Left lung (tissue), 10 donors: Measurements from ENCODE around the gene PRAC2. TPM values are rescaled to one million over a fixed set of nuclear protein-coding genes. Genes with fewer than 3 reads are reported as not detected.

Source experiments
- ATAC-seq: fragments of 200-7000 bp; cut with Tn5 transposase; one replicate; pipeline ENCODE4 v1.9.1; 2020; ENCODE audit warnings: moderate library complexity
- DNase-seq, 4 donors: peaks; one replicate each; pipeline ENCODE4 v3.0.0-alpha.2; 2013 to 2020
- H3K27ac ChIP-seq, 2 donors: fragments of 200-600 bp; sonication (generic) in 1 of 2; one replicate each; pipeline versions ENCODE4 v1.5.0 to v1.8.0; 2020 to 2021
- H3K27me3 ChIP-seq, 2 donors: fragments of 200-600 bp; sonication (generic) in 1 of 2; one replicate each; pipeline versions ENCODE4 v1.5.0 to v1.8.0; 2020 to 2021
- H3K36me3 ChIP-seq, 2 donors: fragments of 200-600 bp; sonication (generic) in 1 of 2; one replicate each; pipeline versions ENCODE4 v1.5.0 to v1.8.0; 2020 to 2021
- H3K4me1 ChIP-seq, 2 donors: fragments of 200-600 bp; one replicate each; pipeline ENCODE4 v1.8.0; 2021
- H3K4me3 ChIP-seq, 2 donors: fragments of 200-600 bp; sonication (generic) in 1 of 2; one replicate each; pipeline versions ENCODE4 v1.5.0 to v1.8.0; 2020 to 2021; ENCODE audit warnings: mild to moderate bottlenecking in 1 of 2
- H3K9me3 ChIP-seq, 2 donors: fragments of 200-600 bp; sonication (generic) in 1 of 2; one replicate each; pipeline versions ENCODE4 v1.5.0 to v1.8.0; 2020 to 2021
- CTCF ChIP-seq, 2 donors: fragments of 200-600 bp; sonication (generic) in 1 of 2; IDR thresholded peaks; one replicate each; pipeline versions ENCODE4 v1.5.0 to v1.8.0; 2021; ENCODE audit warnings: antibody characterized with exemption in 2 of 2
- intact Hi-C, 2 donors: fragments of 100-400 bp; cut with DNase I; formaldehyde crosslinking; loops; one replicate each; pipeline versions ENCODE4 v1.11.2 to v1.14.2; 2022
- polyA plus RNA-seq, 6 donors: library from polyadenylated mRNA; unstranded; fragments of 120-200 nt; gene quantifications; one replicate each; pipeline ENCODE4 v1.2.1, GENCODE V29; 2013; ENCODE audit not compliant: insufficient read length in 6 of 6
- total RNA-seq, 2 donors: library from RNA; stranded (reverse); fragmentation: NEBNext Ultra II Directional; extraction: Animal tissue kit (Norgen Biotek cat#: 25700); gene quantifications; one replicate each; pipeline ENCODE4 v1.2.1, GENCODE V29; 2021
- donor health status: DM: no; HTN: yes; CAD: no.
- donor health status: DM: no; HTN: no; CAD: no.

Gene PRAC2
- total and polyA plus RNA-seq, 8 donors, result not detected

DNA sequence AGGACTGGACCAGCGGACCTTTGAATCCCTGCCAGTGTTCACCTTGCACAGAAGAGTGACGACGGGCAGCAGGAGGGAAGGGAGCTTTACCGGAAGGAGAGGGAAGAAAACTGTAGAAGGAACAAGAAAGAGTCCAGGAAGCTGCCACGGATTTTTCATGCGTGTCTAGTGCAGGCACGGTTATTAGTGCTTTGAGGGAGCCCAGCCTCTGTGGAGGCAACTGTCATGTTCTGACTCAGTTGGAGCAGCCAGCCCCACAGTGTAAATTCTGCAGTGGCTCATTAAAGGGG is 12.0 kb downstream of the PRAC2 start:
- H3K27ac ChIP-seq, result no peak overlapping the region
- ATAC-seq (no peak), DNase-seq (no peak)
- no peaks in the 10 kb centered on the region for H3K9me3 ChIP-seq
- H3K36me3 ChIP-seq, result no peaks in the 10 kb centered on the region
- no peak overlapping the region for H3K4me3 ChIP-seq
- intact Hi-C loops, result no loop called here
- H3K4me1 ChIP-seq, result no peaks in the 10 kb centered on the region
- H3K27me3 ChIP-seq, result peaks cover 98 to 100% of the 10 kb centered on the region in 2 donors
- TF ChIP-seq CTCF (IDR thresholded peaks at IDR 0.05), result no peak

GRCh38 chr17:48737330-48738043 is 14.5 kb downstream of the PRAC2 start:
- no peak for TF ChIP-seq CTCF (IDR thresholded peaks at IDR 0.05)

DNA sequence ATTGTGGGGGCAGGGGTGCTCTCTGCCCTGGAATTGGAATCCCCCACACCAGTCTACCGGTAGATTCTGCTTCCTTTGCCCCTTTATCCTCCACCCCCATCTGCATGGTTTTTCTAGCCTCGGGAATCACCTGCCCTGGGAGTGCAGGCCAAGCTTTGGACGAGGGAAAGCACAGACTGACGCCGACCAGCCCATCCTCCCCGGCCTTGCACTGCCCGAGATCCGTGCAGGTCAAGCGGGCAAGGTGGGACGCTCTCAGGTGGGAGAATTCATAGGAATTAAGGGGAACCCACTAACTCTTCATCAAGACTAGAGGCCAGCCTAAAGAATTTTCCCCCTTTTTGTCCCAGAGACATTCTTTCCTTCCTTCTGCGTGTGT is 15.4 kb downstream of the PRAC2 start:
- no peaks in the 10 kb centered on the region for H3K4me1 ChIP-seq
- no peaks in the 10 kb centered on the region for H3K9me3 ChIP-seq
- H3K27me3 ChIP-seq, result peaks cover 98 to 100% of the 10 kb centered on the region in 2 donors
- TF ChIP-seq CTCF (IDR thresholded peaks at IDR 0.05), result no peak
- ATAC-seq (no peak), DNase-seq (no peak)
- intact Hi-C loops, result no loop called here
- no peak overlapping the region for H3K4me3 ChIP-seq
- H3K27ac ChIP-seq, result no peak overlapping the region
- H3K36me3 ChIP-seq, result no peaks in the 10 kb centered on the region

More at GRCh38 chr17:48737330-48738043, 14.5 kb downstream of the PRAC2 start:
- Histone ChIP-seq H3K4me3 (no peak overlapping the region), H3K36me3 (no peaks in the 10 kb centered on the region), H3K9me3 (no peaks in the 10 kb centered on the region), H3K4me1 (no peaks in the 10 kb centered on the region), H3K27ac (no peak overlapping the region), H3K27me3 (peaks cover 98 to 100% of the 10 kb centered on the region in 2 donors)
- ATAC-seq (no peak), DNase-seq (no peak)
- intact Hi-C loops, result no loop called here

DNA sequence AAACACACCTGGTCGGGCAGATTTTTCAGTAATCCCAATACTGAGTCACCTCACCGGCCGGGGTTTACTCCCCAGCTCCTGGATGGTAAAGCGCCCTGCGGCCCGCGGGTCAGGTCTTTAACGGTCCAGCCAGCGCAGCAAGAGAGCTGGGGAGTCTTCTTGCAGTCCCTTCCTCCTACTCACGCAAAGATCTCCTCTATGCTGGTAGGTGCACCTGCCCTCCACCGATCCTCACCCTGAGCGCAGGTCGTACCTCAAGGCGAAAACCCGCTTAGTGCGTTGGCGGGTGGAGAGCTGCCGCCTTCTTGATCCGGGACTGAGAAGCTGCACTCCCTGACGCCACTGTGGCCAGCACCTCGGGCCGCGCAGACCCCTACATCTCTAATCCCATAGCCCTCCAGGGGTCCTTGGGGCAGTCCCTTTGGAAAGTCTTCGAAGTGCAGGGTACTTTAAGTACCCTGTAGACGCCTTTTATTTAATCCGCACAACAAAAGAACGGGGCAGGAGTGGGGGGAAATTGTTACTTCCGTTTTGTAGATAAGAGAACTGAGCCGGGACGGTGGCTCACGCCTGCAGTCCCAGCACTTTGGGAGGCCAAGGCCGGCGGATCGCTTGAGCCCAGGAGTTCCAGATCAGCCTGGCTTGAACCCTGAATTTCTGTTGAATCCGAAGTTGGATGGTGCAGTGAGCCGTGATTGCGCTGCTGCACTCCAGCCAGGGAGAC is 16.0 kb downstream of the PRAC2 start:
- no peaks in the 10 kb centered on the region for H3K4me1 ChIP-seq
- TF ChIP-seq CTCF (IDR thresholded peaks at IDR 0.05), result no peak
- H3K27ac ChIP-seq, result no peak overlapping the region
- H3K4me3 ChIP-seq, result no peak overlapping the region
- intact Hi-C loops, result no loop called here
- ATAC-seq, result no peak
- no peak for DNase-seq
- peaks cover 97 to 100% of the 10 kb centered on the region in 2 donors for H3K27me3 ChIP-seq
- H3K9me3 ChIP-seq, result no peaks in the 10 kb centered on the region
- H3K36me3 ChIP-seq, result no peaks in the 10 kb centered on the region

DNA sequence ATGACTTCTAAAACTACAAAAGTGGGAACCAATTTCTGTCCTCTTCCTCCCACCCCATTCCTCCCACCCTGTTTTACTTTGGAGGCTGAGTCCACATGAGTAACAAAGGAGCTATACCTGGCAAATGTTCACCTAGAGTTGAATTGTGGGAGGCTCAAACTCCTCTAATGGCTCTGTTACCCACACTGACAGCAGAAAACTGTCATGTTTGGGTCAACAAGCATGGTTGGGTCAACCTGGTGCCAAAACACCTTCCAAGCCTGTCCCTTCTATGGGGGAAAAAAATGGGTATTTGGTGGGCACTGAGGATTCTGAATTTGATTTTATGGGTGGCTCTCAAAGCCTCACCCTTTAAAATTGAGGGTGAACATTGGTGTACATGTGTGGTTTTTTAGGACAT is 17.6 kb downstream of the PRAC2 start:
- intact Hi-C loops, result no loop called here
- Histone ChIP-seq H3K4me1 (no peaks in the 10 kb centered on the region), H3K36me3 (no peaks in the 10 kb centered on the region), H3K27me3 (peaks cover 97 to 100% of the 10 kb centered on the region in 2 donors), H3K27ac (no peak overlapping the region), H3K9me3 (no peaks in the 10 kb centered on the region), H3K4me3 (no peak overlapping the region)
- DNase-seq (no peak), ATAC-seq (no peak)
- no peak for TF ChIP-seq CTCF (IDR thresholded peaks at IDR 0.05)
